ENCODE results near the gene PDZD7.
A peak's percentile ranks its signal among the peaks of the same experiment; 100 is the strongest.

The PDZD7 gene

GRCh38 chr10:101015582-101015973 lies 15.4 kb downstream of the PDZD7 start:
- DNase-seq, result no peak

- no peak for DNase-seq
These were observed 15.9 kb downstream of the PDZD7 start for GRCh38 chr10:101014966-101015581.

- peak; percentile 21 for DNase-seq
These were observed 16.6 kb downstream of the PDZD7 start for GRCh38 chr10:101014230-101014884.

GRCh38 chr10:101013365-101013825 lies 17.5 kb downstream of the PDZD7 start:
- DNase-seq, result no peak

- peak; percentile 75 for DNase-seq
These were observed 18.2 kb downstream of the PDZD7 start for GRCh38 chr10:101012525-101013364.

- no peak for DNase-seq
These were observed 19.2 kb downstream of the PDZD7 start for GRCh38 chr10:101011517-101012423.

- no peak for DNase-seq
These were observed 20.6 kb downstream of the PDZD7 start for GRCh38 chr10:101010329-101010728.

GRCh38 chr10:101008823-101009423 lies 22.0 kb downstream of the PDZD7 start:
- DNase-seq, result no peak

- DNase-seq, result no peak
These were observed 22.8 kb downstream of the PDZD7 start for GRCh38 chr10:101007915-101008822.

GRCh38 chr10:101007099-101007711 lies 23.7 kb downstream of the PDZD7 start:
- DNase-seq, result no peak

GRCh38 chr10:101006593-101007098 lies 24.3 kb downstream of the PDZD7 start:
- no peak for DNase-seq

- no peak for DNase-seq
These were observed 24.9 kb downstream of the PDZD7 start for GRCh38 chr10:101005869-101006567.

GRCh38 chr10:101005361-101005760 lies 25.6 kb downstream of the PDZD7 start:
- no peak for DNase-seq

- DNase-seq, result no peak
These were observed 27.2 kb downstream of the PDZD7 start for GRCh38 chr10:101003639-101004206.

- no peak for DNase-seq
These were observed 28.5 kb downstream of the PDZD7 start for GRCh38 chr10:101002456-101002855.

- no peak for DNase-seq
These were observed 29.3 kb downstream of the PDZD7 start for GRCh38 chr10:101001659-101002035.

GRCh38 chr10:101000915-101001658 lies 29.8 kb downstream of the PDZD7 start:
- DNase-seq, result no peak

- no peak for DNase-seq
These were observed 30.6 kb downstream of the PDZD7 start for GRCh38 chr10:101000127-101000914.
